Measurements from ENCODE around the gene CCDC188. TPM values are rescaled to one million over a fixed set of nuclear protein-coding genes. Genes with fewer than 3 reads are reported as not detected.

CCDC188 gene
- total and polyA plus RNA-seq, 10 of the 15 experiments (the other 5 are each of a cell fraction or from before 2014, with no cell fraction given) = not detected

DNA sequence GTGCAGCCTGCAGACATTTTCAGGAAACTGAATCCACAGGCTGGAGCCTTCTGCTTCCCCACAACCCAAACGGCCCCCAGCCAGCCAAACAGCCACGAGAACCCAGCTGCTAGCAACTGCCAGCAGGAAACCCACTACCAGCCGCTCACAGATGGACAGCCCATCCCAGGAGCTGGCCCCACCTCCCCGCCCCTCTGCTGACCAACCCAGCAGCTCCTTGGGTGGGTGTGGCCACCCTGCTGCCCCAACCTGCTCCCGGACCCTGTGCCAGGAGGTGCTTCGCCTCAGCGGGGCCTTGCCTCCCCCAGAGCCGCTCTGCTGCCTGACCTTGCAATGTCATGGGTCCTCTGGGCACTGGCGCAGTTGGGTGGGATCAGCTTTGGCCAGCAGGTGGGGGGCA is 8.2 kb upstream of the CCDC188 start:
- DNase-seq (ENCODE audit: low read depth, low spot score) (no peak), FAIRE-seq (no peak), ATAC-seq (no peak)
- Histone ChIP-seq H3K27ac (ENCODE audit: control insufficient read depth, insufficient read depth) (no peak overlapping the region), H3K36me3 (ENCODE audit: control insufficient read depth in 2 of 2, insufficient read depth in 2 of 2, low read length in 1 of 2) (no peaks in the 10 kb centered on the region), H3K9me3 (replicated peaks; ENCODE audit: control insufficient read depth, insufficient read depth, low read length) (no peaks in the 10 kb centered on the region), H3K4me1 (ENCODE audit: control insufficient read depth, insufficient read depth, low read length) (no peaks in the 10 kb centered on the region), H3K4me2 (ENCODE audit: control insufficient read depth, insufficient read depth) (no peak overlapping the region), H3K4me3 (no peak overlapping the region), H4K20me1 (ENCODE audit: control insufficient read depth, insufficient read depth) (no peaks in the 10 kb centered on the region), H2AFZ (ENCODE audit: control insufficient read depth, low read depth, low read length) (no peak overlapping the region), H3K79me2 (ENCODE audit: control insufficient read depth, insufficient read depth, low read length) (no peaks in the 10 kb centered on the region), H3K9ac (ENCODE audit: control insufficient read depth, insufficient read depth, low read length) (no peak overlapping the region), H3K27me3 (replicated peaks in 1 of 2; ENCODE audit: control insufficient read depth in 2 of 2, insufficient read depth in 2 of 2, low read length in 1 of 2) (peaks cover 1 to 2% of the 10 kb centered on the region in 2 experiments; a peak in 3 of 4 replicates)
- TF ChIP-seq ETV6 (conservative IDR thresholded peaks at IDR 0.05 in 1 of 2, IDR thresholded peaks at IDR 0.05 in 1 of 2; ENCODE audit: borderline replicate concordance in 1 of 2, low read depth in 1 of 2) = no peak
- no peak for TF ChIP-seq MEF2A (IDR thresholded peaks at IDR 0.05; ENCODE audit: insufficient read depth, low read depth, low read length)
- TF ChIP-seq SIX5 (IDR thresholded peaks at IDR 0.05; ENCODE audit: low read depth, low read length, severe bottlenecking) = no peak
- no peak for TF ChIP-seq GATAD2B (conservative IDR thresholded peaks at IDR 0.05; ENCODE audit: low read depth)
- TF ChIP-seq, protein P1, sequence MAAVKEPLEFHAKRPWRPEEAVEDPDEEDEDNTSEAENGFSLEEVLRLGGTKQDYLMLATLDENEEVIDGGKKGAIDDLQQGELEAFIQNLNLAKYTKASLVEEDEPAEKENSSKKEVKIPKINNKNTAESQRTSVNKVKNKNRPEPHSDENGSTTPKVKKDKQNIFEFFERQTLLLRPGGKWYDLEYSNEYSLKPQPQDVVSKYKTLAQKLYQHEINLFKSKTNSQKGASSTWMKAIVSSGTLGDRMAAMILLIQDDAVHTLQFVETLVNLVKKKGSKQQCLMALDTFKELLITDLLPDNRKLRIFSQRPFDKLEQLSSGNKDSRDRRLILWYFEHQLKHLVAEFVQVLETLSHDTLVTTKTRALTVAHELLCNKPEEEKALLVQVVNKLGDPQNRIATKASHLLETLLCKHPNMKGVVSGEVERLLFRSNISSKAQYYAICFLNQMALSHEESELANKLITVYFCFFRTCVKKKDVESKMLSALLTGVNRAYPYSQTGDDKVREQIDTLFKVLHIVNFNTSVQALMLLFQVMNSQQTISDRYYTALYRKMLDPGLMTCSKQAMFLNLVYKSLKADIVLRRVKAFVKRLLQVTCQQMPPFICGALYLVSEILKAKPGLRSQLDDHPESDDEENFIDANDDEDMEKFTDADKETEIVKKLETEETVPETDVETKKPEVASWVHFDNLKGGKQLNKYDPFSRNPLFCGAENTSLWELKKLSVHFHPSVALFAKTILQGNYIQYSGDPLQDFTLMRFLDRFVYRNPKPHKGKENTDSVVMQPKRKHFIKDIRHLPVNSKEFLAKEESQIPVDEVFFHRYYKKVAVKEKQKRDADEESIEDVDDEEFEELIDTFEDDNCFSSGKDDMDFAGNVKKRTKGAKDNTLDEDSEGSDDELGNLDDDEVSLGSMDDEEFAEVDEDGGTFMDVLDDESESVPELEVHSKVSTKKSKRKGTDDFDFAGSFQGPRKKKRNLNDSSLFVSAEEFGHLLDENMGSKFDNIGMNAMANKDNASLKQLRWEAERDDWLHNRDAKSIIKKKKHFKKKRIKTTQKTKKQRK (IDR thresholded peaks at IDR 0.05; ENCODE audit: low read depth, low read length) = no peak
- no peak for TF ChIP-seq KLF5 (IDR thresholded peaks at IDR 0.05; ENCODE audit: partially characterized antibody)
- TF ChIP-seq, protein P2, sequence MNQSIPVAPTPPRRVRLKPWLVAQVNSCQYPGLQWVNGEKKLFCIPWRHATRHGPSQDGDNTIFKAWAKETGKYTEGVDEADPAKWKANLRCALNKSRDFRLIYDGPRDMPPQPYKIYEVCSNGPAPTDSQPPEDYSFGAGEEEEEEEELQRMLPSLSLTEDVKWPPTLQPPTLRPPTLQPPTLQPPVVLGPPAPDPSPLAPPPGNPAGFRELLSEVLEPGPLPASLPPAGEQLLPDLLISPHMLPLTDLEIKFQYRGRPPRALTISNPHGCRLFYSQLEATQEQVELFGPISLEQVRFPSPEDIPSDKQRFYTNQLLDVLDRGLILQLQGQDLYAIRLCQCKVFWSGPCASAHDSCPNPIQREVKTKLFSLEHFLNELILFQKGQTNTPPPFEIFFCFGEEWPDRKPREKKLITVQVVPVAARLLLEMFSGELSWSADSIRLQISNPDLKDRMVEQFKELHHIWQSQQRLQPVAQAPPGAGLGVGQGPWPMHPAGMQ (IDR thresholded peaks at IDR 0.05; ENCODE audit: borderline replicate concordance) = no peak
- no peak for TF ChIP-seq DPF2 (IDR thresholded peaks at IDR 0.05)
- no peak for TF ChIP-seq CBFB (IDR thresholded peaks at IDR 0.05; ENCODE audit: low read depth)
- no peak for TF ChIP-seq EED (IDR thresholded peaks at IDR 0.05; ENCODE audit: low read depth)
- no peak for TF ChIP-seq TBL1XR1 (IDR thresholded peaks at IDR 0.05; ENCODE audit: low read depth, low read length)
- TF ChIP-seq, protein P3, sequence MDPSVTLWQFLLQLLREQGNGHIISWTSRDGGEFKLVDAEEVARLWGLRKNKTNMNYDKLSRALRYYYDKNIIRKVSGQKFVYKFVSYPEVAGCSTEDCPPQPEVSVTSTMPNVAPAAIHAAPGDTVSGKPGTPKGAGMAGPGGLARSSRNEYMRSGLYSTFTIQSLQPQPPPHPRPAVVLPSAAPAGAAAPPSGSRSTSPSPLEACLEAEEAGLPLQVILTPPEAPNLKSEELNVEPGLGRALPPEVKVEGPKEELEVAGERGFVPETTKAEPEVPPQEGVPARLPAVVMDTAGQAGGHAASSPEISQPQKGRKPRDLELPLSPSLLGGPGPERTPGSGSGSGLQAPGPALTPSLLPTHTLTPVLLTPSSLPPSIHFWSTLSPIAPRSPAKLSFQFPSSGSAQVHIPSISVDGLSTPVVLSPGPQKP (IDR thresholded peaks at IDR 0.05; ENCODE audit: low read depth, low read length) = no peak
- no peak for TF ChIP-seq TCF12 (IDR thresholded peaks at IDR 0.05; ENCODE audit: low read depth, low read length)
- TF ChIP-seq IRF4 (IDR thresholded peaks at IDR 0.05; ENCODE audit: low read depth, low read length) = no peak
- TF ChIP-seq MXI1 (IDR thresholded peaks at IDR 0.05; ENCODE audit: low read depth, low read length) = no peak
- TF ChIP-seq NRF1 (conservative IDR thresholded peaks at IDR 0.05; ENCODE audit: low read depth, low read length) = no peak
- no peak for TF ChIP-seq RCOR1 (conservative IDR thresholded peaks at IDR 0.05; ENCODE audit: low read depth, low read length)
- no peak for TF ChIP-seq SRF (IDR thresholded peaks at IDR 0.05; ENCODE audit: low read depth in 2 of 2, low read length in 2 of 2)
- in situ Hi-C loops (cut with MboI) = loop anchor here (10.0 kb wide), 2 partner anchors 106 to 136 kb away; partner anchors contain the start of gene RTN4R
- intact Hi-C loops (cut with micrococcal nuclease; ENCODE audit: unreplicated experiment) = loop anchor here (5.0 kb wide), 4 partner anchors 78 to 338 kb away; partner anchors contain the start of genes KLHL22 and RTN4R
- ChIA-PET SMC1A (ENCODE audit: uncharacterized antibody, unreplicated experiment) (interaction anchor here (1.4 kb wide), 1 partner anchor 79 kb away, joined by 4 read pairs; no protein-coding TSS in a partner anchor), RAD21 (ENCODE audit: unreplicated experiment) (interaction anchor here (0.8 to 1.3 kb wide), 2 partner anchors 80 to 110 kb away, joined by 3 to 4 read pairs; no protein-coding TSS in a partner anchor), POLR2A (no interaction called here), CTCF (interaction anchor here (1.2 kb wide), 1 partner anchor 80 kb away, joined by 10 read pairs; no protein-coding TSS in a partner anchor)
- BruUV-seq (replicated peaks) = no TSS peak
- 1% methylated on average over 9 of the region's 9 CpGs for WGBS (ENCODE audit: insufficient coverage, insufficient replicate concordance, low lambda C conversion rate, missing lambda C conversion rate)

Measured in GM12878 (cell line).